Testis (tissue), 2 donors: Measurements from ENCODE around the gene HERPUD1.

Experiments used
- POLR2A ChIP-seq: fragments of 450-650 bp; IDR thresholded peaks from one replicate; pipeline ENCODE4 v1.6.1; 2017; ENCODE audit warnings: antibody characterized with exemption, mild to moderate bottlenecking, moderate library complexity
- TF ChIP-seq, protein P1 (sequence below), 3 experiments: fragments of 450-650 bp in 2 of 3; fragments of 200-600 bp in 1 of 3; sonication (generic) in 1 of 3; IDR thresholded peaks; one replicate each; pipeline ENCODE4 v1.5.1; 2016 to 2019; ENCODE audit warnings: antibody characterized with exemption in 3 of 3, mild to moderate bottlenecking in 2 of 3, moderate library complexity in 1 of 3

GRCh38 chr16:56897026-56897799 lies 34.7 kb upstream of the HERPUD1 start:
- TF ChIP-seq POLR2A: no peak
- TF ChIP-seq, protein P1, sequence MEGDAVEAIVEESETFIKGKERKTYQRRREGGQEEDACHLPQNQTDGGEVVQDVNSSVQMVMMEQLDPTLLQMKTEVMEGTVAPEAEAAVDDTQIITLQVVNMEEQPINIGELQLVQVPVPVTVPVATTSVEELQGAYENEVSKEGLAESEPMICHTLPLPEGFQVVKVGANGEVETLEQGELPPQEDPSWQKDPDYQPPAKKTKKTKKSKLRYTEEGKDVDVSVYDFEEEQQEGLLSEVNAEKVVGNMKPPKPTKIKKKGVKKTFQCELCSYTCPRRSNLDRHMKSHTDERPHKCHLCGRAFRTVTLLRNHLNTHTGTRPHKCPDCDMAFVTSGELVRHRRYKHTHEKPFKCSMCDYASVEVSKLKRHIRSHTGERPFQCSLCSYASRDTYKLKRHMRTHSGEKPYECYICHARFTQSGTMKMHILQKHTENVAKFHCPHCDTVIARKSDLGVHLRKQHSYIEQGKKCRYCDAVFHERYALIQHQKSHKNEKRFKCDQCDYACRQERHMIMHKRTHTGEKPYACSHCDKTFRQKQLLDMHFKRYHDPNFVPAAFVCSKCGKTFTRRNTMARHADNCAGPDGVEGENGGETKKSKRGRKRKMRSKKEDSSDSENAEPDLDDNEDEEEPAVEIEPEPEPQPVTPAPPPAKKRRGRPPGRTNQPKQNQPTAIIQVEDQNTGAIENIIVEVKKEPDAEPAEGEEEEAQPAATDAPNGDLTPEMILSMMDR (IDR thresholded peaks at IDR 0.05): no peak
